ENCODE measurements around the gene FBXW7. TPM values are rescaled to one million over a fixed set of nuclear protein-coding genes. Genes with fewer than 3 reads are reported as not detected.

The FBXW7 gene
- total RNA-seq, 1 experiment from 2014 or later: 33.5 TPM

DNA sequence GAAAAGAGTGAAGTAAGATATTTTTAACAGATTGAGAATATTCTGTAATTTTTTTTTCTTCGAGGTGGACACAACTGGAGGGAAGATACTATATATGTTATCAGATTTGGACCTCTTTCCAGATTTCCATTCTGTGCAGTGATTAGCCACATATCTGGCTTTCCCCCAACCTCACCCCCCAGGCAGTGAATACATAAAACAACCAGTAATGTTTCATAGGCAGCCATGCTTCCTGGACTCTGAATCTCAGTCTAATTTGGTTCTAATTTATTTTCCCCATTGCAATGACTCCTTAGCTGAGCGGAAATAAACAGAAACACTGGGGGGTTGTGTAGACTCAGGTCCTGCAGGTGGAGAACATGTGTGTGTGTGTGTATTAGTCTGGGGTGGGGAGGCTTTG, 226.5 kb downstream of the FBXW7 start:
- no TSS peak for BruUV-seq (replicated peaks)
- Histone ChIP-seq H3K27ac (ENCODE audit: low read depth, low read length, poor library complexity, severe bottlenecking) (no peak overlapping the region), H3K36me3 (ENCODE audit: insufficient read depth, low read length, poor library complexity, severe bottlenecking) (no peaks in the 10 kb centered on the region), H3K4me3 (ENCODE audit: low read depth, low read length, poor library complexity, severe bottlenecking) (no peak overlapping the region), H3K4me1 (ENCODE audit: insufficient read depth, low read length, poor library complexity, severe bottlenecking) (no peaks in the 10 kb centered on the region), H3K27me3 (replicated peaks; ENCODE audit: insufficient read depth, low read depth, low read length, poor library complexity) (no peaks in the 10 kb centered on the region), H3K9me3 (ENCODE audit: low read depth, low read length, poor library complexity, severe bottlenecking) (no peaks in the 10 kb centered on the region)
- POLR2A ChIA-PET (ENCODE audit: low non-redundant PET): no interaction called here
- no peak for TF ChIP-seq EZH2 (IDR thresholded peaks at IDR 0.05; ENCODE audit: borderline replicate concordance, low read depth, low read length, poor library complexity, severe bottlenecking)
- TF ChIP-seq, protein P1, sequence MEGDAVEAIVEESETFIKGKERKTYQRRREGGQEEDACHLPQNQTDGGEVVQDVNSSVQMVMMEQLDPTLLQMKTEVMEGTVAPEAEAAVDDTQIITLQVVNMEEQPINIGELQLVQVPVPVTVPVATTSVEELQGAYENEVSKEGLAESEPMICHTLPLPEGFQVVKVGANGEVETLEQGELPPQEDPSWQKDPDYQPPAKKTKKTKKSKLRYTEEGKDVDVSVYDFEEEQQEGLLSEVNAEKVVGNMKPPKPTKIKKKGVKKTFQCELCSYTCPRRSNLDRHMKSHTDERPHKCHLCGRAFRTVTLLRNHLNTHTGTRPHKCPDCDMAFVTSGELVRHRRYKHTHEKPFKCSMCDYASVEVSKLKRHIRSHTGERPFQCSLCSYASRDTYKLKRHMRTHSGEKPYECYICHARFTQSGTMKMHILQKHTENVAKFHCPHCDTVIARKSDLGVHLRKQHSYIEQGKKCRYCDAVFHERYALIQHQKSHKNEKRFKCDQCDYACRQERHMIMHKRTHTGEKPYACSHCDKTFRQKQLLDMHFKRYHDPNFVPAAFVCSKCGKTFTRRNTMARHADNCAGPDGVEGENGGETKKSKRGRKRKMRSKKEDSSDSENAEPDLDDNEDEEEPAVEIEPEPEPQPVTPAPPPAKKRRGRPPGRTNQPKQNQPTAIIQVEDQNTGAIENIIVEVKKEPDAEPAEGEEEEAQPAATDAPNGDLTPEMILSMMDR (conservative IDR thresholded peaks at IDR 0.05; ENCODE audit: low read depth, low read length): no peak
- intact Hi-C loops (cut with micrococcal nuclease; ENCODE audit: unreplicated experiment): no loop called here
- CTCF ChIA-PET: no interaction called here
- no peak for DNase-seq (ENCODE audit: low spot score)

- CTCF ChIA-PET: no interaction called here
- no TSS peak for BruUV-seq (replicated peaks)
- POLR2A ChIA-PET (ENCODE audit: low non-redundant PET): no interaction called here
Observed at GRCh38 chr4:152308951-152309350, 226.9 kb downstream of the FBXW7 start.

GRCh38 chr4:152307669-152308068, 228.2 kb downstream of the FBXW7 start:
- DNase-seq (ENCODE audit: low spot score): no peak
- BruUV-seq (replicated peaks): no TSS peak
- H3K9me3 ChIP-seq (ENCODE audit: low read depth, low read length, poor library complexity, severe bottlenecking): no peaks in the 10 kb centered on the region
- no peak for TF ChIP-seq EZH2 (IDR thresholded peaks at IDR 0.05; ENCODE audit: borderline replicate concordance, low read depth, low read length, poor library complexity, severe bottlenecking)
- TF ChIP-seq, protein P1 (conservative IDR thresholded peaks at IDR 0.05; ENCODE audit: low read depth, low read length): no peak
- H3K4me1 ChIP-seq (ENCODE audit: insufficient read depth, low read length, poor library complexity, severe bottlenecking): no peaks in the 10 kb centered on the region
- H3K4me3 ChIP-seq (ENCODE audit: low read depth, low read length, poor library complexity, severe bottlenecking): no peak overlapping the region
- ChIA-PET POLR2A (ENCODE audit: low non-redundant PET) (no interaction called here), CTCF (no interaction called here)
- H3K27me3 ChIP-seq (replicated peaks; ENCODE audit: insufficient read depth, low read depth, low read length, poor library complexity): no peaks in the 10 kb centered on the region
- H3K27ac ChIP-seq (ENCODE audit: low read depth, low read length, poor library complexity, severe bottlenecking): no peak overlapping the region
- intact Hi-C loops (cut with micrococcal nuclease; ENCODE audit: unreplicated experiment): no loop called here
- H3K36me3 ChIP-seq (ENCODE audit: insufficient read depth, low read length, poor library complexity, severe bottlenecking): no peaks in the 10 kb centered on the region

More at GRCh38 chr4:152308951-152309350, 226.9 kb downstream of the FBXW7 start:
- no peak for TF ChIP-seq EZH2 (IDR thresholded peaks at IDR 0.05; ENCODE audit: borderline replicate concordance, low read depth, low read length, poor library complexity, severe bottlenecking)
- TF ChIP-seq, protein P1 (conservative IDR thresholded peaks at IDR 0.05; ENCODE audit: low read depth, low read length): no peak
- Histone ChIP-seq H3K9me3 (ENCODE audit: low read depth, low read length, poor library complexity, severe bottlenecking) (no peaks in the 10 kb centered on the region), H3K4me3 (ENCODE audit: low read depth, low read length, poor library complexity, severe bottlenecking) (no peak overlapping the region), H3K36me3 (ENCODE audit: insufficient read depth, low read length, poor library complexity, severe bottlenecking) (no peaks in the 10 kb centered on the region), H3K27ac (ENCODE audit: low read depth, low read length, poor library complexity, severe bottlenecking) (no peak overlapping the region), H3K4me1 (ENCODE audit: insufficient read depth, low read length, poor library complexity, severe bottlenecking) (no peaks in the 10 kb centered on the region), H3K27me3 (replicated peaks; ENCODE audit: insufficient read depth, low read depth, low read length, poor library complexity) (no peaks in the 10 kb centered on the region)
- intact Hi-C loops (cut with micrococcal nuclease; ENCODE audit: unreplicated experiment): no loop called here
- DNase-seq (ENCODE audit: low spot score): no peak
